DLD1 (cell line): ENCODE results near the gene JMJD7.

Experiments
- in situ Hi-C: cut with HindIII; loops from 2 replicates; pipeline ENCODE4 v1.10.0; 2017; ENCODE audit warnings: low sequenced_read_pairs

JMJD7 gene

DNA sequence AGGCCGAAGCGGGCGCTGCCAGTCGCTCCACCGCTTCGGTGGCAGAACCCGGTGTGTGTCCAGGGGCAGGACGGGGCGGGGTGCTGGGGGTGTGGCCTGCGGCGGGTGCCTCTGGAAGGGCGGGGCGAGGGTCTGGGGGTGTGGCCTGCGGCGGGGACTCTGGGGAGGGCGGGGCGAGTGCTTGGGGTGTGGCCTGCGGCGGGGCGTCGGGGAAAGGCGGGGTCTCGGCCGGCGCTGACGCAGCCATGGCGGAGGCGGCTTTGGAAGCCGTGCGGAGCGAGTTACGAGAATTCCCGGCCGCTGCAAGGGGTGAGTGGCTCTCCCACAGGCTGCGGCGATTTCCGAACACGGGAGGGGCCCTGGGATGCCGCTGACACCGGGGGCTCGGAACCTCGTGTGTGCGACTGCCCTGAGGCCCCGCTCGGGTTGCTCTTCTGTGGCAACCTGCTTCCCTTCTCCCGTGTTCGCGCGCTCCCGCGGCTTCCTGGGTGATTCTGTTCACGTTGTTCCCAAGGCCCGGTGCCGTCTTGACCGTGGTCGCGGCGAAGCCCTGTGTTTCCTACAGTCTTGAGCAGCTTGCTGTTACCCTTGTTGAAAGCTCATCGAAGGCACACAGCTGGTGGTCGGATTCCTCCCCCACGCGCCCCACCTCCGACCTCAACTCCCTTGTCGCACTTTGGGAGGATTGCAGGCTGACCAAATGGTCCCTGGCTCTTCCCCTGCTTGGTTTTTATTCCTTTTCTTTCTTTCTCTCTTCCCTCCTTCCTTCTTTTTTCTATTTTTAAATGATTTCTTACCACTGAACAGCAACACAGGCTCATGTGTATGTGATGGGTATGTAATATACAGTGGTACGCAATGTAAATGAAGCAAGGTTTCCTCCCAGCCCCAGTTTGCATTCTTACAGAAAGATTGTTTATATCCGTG is at the start of gene JMJD7:
Gene JMJD7 (plus strand): TSS at position 213 of the 927 bp plus-strand sequence. CDS start 33 bp downstream, at position 246.
- in situ Hi-C loops = no loop called here

DNA sequence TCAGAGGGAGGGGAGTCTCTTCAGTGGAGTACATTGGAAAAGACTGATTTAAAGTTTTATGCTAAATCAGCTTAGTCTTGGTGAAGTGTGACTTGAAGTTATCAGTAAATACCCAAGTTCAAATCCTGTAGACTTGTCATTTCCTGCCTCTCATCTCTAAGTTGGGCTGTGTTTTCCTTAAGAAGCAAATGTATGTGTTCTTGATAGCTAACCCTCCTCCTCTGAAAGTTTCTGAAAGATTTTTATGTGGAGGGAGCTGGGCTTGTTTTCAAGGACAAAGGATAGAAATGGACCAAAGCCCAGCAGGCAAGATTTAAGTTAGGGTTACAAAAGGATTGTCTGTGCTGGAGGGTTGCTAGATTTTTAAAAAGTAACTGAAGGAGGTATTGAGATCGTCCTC is 49.4 kb upstream of the JMJD7 start:
- in situ Hi-C loops = loop anchor here (25.0 kb wide), 1 partner anchor 109 kb away; the partner anchor contains the start of gene SPTBN5

DNA sequence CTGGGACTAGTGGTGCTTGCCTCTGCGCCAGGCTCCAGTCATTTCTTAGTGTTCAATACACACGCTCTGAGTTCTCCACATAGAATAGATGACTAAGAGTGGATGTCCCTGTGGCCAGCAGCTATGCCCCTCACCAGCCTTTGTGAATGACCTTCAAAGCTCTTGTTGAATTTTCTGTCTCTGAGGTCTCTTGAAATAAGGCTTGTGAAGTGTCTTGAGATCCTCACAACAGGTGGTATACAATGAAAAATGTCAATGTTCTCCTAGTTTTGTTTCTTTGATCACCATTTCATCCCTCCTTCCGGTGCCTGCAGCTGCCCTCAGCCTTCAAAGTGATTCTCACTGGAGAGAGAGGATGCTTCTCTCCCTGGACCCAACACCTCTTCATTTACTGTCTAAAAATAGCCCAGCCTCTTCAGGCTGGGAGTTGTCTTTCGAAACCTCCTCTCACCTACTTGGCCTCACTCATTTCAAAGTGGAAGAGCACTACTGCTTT is 48.2 kb upstream of the JMJD7 start:
- in situ Hi-C loops = loop anchor here (25.0 kb wide), 1 partner anchor 108 kb away; the partner anchor contains the start of gene SPTBN5

DNA sequence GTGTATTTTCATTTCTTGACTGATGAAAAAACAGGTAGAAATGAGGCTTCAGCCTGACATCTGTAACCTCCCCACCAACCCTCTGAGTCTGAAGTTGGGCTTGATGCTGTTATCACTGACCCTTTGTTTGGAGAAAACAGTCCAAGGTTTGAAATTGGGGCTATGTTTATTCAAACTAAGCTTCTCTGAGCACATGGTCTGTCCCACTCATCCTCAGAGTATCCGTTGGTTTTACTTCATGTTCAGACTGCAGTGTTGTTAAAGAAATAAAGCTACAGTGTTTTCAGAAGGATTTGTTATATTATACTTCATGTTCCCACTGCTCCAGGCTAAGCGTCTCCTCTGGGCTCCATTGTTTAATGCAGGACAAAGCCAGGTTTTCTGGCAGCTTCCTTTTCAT is 47.6 kb upstream of the JMJD7 start:
- in situ Hi-C loops = loop anchor here (25.0 kb wide), 1 partner anchor 107 kb away; the partner anchor contains the start of gene SPTBN5

DNA sequence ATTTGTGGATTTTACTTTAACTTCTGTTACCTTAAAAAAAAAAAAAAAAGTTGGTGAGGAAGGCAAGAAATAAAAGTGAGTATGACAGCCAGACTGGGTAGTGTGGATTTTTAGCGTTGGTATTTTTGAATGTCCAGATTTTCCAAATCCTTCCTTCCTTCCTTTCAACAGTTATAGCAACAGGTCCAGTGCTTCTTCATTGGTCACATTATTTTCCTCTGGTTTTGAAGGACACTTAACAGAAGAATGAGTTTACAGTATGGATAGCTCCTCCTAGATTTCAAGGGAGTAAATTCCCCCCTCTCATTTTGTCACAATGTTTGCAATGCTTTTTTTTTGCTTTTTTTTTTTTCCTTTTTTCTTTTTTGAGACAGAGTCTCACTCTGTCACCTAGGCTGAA is 47.2 kb upstream of the JMJD7 start:
- in situ Hi-C loops = loop anchor here (25.0 kb wide), 1 partner anchor 107 kb away; the partner anchor contains the start of gene SPTBN5

DNA sequence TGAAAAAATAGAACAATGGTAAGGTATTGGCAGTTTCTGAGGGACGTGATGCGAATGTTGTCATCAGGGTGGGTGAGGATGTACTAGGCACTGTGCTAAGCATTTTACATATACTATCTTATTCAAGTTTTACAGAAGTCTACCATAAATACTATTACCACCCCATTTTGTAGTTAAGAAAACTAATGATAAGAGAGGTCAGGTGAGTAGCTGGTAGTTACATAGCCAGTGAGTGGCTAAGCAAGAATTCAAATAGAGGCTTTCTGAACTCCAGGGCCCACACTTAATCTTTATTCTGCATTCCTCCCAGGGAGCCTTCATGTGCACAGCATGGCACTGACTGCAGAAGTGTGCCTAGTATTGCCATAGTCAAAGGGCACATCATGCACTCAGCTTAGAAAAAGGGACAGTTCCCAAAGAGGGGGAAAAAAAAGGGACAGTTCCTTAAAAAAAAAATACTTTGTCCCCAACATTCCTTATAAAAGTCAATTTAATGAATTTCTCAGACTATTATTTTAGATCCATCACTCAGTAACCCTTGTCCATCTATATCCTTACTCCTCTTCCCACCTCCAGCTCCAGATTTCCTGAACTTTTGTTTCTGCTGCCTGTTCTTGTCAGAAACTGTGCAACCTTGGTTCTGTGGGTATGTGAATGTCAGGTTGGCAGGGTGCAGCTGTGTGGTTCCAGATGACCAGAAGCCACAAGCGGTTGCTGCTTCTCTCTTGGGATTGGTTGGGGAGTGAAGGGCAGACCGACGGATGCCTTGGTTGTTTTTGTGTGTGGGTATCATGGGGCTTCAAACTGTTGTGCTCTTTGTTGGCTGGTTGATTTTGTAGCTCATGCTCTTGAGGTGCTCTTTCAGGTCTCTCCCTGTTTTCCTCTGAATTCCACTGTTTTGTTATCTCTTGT is 45.3 kb upstream of the JMJD7 start:
- in situ Hi-C loops = loop anchor here (25.0 kb wide), 1 partner anchor 105 kb away; the partner anchor contains the start of gene SPTBN5

DNA sequence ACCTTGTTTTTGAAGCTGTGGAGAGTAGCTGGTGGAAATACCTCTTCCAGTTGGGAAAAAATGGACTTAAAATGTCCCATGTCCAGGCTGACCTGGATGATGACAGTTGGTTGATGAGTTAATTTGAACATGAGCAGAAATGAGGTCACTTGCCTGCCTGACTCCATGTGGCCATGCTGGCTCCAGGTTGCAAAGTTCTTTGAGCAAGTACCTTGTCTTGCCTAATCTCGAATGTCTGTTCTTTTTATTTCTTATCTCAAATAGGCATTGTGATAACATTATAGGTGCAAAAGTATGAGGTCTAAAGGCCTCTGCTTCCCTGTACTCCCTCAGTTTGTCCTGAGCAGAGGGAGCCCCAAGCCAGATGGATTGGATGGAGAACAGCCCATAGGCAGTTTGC is 44.6 kb upstream of the JMJD7 start:
- in situ Hi-C loops = loop anchor here (25.0 kb wide), 1 partner anchor 104 kb away; the partner anchor contains the start of gene SPTBN5

DNA sequence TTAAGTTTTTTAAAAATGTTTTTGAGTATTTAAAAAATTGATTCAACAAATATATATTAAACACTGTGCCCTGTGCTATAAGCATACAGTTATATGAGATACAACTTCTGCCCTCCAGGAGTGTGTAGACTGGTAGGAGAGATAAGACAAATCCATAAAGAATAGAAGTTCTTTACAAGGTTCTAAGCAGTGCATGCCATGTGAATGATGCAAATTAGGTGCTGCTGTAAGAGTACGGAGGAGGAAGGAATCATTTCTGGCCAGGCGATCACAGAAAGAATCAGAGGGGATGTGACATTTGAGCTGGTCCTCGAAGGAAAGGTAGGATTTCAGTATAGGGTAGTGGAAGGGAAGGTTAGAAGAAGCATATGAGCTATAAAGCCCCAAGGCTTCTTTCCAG is 39.6 kb upstream of the JMJD7 start:
- in situ Hi-C loops = loop anchor here (25.0 kb wide), 1 partner anchor 99 kb away; the partner anchor contains the start of gene SPTBN5

DNA sequence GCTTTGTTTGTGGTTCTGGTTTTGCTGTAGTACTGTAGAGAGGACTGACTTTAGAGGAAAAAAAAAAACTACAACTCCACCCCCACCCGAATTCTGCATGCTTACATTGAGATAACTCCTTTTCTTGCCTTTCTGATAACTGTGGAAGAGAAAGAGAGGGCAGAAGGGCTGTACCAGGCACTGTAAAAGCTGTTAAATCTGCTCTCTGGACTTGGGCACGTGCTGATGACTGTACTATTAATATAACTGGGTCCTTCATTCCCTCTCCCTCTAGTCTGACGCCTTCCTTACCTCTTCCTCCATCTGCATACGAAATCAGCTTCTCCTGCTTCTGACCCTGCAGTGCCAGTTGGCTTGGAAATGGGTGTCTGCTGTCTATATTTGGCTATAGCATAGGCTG is 38.7 kb upstream of the JMJD7 start:
- in situ Hi-C loops = loop anchor here (25.0 kb wide), 1 partner anchor 98 kb away; the partner anchor contains the start of gene SPTBN5

DNA sequence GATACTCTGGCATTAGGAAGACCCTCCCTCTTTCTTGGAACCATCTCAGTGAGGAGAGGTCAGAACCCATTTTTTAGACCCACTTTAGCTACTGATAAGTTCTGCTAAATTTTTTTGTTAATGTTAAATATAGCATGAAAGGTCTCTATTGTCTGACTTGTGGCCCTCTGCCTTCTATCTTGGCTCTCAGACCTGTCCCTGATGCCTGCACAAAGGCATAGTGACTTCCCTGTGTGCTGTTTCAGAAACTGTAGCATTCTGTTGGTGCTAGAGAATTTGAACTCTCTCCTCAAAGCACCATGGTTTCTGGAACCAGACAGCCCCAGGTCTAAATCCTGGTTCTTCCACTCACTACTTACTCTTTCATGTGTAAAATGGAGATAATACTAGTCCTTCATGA is 38.2 kb upstream of the JMJD7 start:
- in situ Hi-C loops = loop anchor here (25.0 kb wide), 1 partner anchor 98 kb away; the partner anchor contains the start of gene SPTBN5

DNA sequence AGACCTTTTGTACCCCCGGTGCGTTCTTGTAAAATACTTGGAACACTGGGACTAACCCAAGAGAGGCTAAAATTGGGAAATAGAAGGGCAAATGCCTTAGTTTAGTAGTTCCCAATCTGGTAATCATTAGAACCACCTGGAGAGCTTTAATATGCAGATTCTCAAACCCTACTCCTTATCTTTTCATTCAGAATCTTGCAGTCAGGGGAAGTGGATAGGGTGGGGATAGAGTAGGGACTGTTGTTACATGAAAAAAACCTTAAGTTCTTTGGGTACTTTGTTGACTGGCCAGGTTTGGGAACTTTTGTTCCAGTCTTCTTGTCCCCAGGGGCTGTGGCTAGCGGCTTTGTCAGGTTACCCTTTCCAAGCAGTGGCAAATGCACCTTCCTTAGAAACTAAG is 37.7 kb upstream of the JMJD7 start:
- in situ Hi-C loops = loop anchor here (25.0 kb wide), 1 partner anchor 97 kb away; the partner anchor contains the start of gene SPTBN5

DNA sequence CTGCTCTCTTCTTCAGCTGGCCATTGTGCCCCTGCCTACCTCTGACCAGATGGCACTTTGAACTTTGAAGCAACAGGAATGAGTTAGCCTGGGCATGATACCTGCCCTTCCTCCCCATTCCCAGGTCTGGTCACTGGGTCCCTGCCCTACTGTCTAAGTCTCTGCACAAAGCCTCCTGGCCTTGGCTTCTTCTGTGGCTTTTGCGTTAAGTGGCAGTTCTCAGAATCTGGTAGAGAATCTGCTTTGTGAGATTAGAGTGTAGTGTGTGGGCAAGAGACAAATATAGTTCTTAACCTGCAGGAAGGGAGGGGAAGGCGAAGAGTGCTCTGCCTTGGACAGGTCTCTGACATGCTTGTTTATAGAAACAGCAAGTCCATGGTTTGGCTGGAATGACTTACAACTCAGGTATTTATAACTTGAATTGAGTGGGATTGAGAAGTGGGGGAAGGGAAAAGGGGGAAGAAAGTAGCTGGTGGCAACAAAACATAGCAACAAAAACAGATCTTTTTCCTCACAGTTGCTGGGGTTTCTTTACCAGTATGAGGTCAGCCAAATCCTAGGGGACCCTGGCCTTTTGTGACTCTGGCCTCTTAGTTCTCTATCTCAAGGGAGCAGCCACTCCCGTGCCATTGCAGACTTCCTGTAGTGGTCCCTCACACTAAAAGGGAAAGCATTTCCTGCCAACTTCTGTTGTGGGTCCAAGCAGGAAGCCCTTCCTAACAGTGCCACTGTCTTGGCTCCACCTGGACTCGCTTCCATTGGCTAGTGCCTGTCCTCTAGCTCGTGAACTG is 36.9 kb upstream of the JMJD7 start:
- in situ Hi-C loops = loop anchor here (25.0 kb wide), 1 partner anchor 96 kb away; the partner anchor contains the start of gene SPTBN5

DNA sequence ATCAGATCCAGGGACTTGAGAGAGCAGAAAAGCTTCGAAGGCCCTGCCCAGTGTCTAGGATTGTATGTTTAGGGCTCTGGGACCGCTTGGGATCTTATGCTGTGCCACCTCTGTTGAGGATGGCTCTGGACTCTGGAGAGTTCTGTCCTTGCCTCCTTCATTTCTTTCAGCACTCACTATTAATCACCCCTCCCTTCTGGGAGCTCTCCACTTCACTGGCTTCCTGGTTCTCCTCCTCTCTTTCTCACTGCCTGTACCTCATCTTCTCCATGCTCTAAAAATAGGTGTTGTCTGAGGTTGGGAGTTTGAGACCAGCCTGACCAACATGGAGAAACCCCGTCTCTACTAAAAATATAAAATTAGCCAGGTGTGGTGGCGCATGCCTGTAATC is 36.4 kb upstream of the JMJD7 start:
- in situ Hi-C loops = loop anchor here (25.0 kb wide), 1 partner anchor 96 kb away; the partner anchor contains the start of gene SPTBN5

DNA sequence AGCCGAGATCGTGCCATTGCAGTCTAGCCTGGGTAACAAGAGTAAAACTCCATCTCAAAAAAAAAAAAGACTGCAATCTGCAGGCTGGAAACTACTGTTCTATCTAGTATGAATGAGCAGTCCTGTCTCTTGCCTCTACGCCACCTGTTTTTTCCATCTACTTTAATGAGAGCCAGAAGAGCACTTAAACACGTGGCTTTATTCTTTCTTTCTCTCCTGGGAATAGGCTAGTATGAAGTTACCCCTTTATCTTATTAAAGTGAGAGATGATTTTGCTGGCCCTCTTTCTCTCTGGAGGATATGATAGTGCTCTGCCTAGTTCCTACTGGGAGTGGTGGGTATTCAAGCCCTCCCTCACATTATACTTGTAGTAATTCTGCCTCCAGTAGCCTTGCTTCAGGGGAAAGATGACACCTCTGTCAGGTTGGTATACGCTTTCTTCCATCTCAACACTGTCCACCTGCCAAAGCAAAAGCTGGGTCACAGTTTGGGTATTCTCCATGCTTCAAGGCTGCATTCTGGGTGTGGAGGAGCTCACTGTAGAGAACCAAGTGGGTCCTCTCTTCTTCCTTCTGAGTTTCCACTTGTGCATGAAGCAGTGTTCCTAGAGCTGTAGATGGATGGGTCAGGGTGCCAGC is 35.8 kb upstream of the JMJD7 start:
- in situ Hi-C loops = loop anchor here (25.0 kb wide), 1 partner anchor 95 kb away; the partner anchor contains the start of gene SPTBN5

DNA sequence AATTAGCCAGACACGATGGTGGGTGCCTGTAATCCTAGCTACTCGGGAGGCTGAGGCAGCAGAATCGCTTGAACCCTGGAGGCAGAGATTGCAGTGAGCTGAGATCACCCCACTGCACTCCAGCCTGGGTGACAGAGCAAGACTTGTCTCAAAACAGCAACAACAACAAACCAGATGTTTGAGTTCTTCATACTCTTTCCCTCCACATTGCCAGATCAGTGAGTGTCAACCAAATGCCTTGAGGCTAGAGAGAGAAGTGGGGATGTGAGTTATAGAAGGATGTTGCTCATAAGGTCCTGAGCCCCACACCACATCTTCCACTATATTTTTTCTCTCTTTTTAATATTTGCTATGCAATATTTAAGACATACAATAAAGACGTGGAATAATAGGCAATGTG is 33.8 kb upstream of the JMJD7 start:
- in situ Hi-C loops = loop anchor here (25.0 kb wide), 1 partner anchor 93 kb away; the partner anchor contains the start of gene SPTBN5

DNA sequence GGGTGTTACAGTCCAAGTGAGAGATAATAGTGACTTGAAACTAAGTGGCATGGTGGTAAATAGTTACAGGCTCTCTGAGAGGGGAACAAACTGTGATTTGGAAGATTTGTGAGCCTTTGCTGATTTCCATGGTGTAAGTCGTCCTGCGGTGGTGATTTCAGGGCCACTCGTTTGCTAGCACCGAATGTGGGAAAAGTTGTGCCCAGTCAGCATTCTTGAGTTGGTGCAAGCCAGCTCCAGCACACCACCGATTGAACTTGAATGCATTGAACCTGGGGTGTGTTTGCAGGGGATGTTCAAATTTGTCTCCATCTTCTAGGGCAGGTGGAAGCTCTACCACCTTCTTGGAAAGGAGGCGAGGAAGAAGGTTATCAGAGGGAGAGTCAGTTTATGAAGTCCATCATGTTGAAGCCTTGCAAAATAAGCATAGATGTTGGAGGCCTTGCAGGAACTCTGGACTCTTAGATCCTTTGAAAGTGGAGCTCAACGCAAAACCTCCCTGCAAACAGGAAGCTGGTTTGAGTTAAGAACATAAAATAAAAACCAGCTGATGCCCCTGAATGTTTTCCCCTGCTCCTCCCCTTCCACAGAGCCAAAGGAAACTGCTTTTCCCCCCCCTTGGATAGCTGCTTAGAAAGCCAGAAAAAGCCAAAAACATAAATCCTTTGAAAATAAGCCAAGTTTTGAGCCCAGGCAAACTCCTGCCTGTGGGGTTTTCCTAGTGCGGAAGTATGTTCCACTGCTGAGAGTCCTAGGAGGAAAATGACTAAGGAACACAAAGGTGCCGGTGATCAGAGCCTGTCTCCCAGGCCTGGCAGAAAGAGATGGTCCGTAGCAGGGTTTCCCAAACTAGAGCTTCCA is 31.7 kb upstream of the JMJD7 start:
- in situ Hi-C loops = loop anchor here (25.0 kb wide), 1 partner anchor 91 kb away; the partner anchor contains the start of gene SPTBN5

DNA sequence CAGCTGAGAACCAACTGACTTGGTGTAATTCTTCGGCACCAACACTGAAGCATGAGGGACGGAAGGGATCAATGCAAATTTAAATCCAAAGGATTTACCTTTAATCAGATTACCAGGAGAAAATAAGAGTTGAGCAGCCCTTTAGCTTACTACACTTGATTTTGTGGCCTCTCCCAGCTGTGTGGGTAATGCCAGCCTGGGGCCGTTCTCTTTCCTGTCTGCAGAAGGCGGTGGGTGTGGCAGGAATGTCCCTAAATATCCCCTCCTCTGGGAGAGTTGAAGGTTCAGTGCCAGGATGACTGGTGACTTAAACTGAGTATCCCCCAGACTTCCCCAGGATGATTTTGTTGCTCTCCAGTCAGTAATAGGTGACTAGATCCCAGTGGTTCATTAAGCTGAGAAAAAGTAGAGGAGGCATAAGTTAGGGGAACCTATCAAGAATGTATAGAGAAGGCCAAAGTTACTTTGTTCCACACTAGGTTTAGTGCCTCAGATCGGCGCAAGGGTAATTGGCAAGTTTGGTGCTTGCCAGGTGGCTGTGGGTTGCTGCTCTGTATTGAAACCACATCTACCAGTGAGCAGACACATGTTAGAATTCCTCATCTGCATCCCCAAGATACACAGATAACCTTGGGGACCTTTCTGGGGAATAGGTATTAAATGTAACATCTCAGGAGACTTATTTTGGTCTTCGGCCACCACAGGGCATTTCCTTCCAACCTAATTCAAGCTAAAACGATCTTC is 30.5 kb upstream of the JMJD7 start:
- in situ Hi-C loops = loop anchor here (25.0 kb wide), 1 partner anchor 90 kb away; the partner anchor contains the start of gene SPTBN5
